ENCODE measurements around the gene EREG. TPM values are rescaled to one million over a fixed set of nuclear protein-coding genes. Genes with fewer than 3 reads are reported as not detected.

Gene EREG
- total RNA-seq, 1 donor from 2014 or later = not detected

DNA sequence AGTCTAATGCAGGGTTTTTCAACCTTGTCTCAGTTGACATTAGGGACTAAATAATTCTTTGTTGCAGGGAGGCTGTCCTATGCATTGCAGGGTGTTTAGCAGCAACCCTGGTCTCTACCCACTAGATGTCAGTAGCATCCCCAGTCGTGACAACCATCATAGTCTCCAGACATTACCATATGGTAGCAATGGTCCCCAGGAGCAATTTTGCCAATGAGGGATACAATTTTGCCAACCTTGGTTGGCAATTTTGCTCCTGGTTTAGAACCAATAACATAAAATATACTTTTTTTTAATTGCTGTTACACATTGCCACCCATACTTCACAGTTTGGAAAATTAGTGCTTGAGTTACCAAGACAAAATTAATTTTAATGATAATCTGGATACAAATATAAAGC is 6.0 kb downstream of the EREG start:
- H3K27me3 Mint-ChIP-seq (ENCODE audit: low read depth) = peaks cover 21% of the 10 kb centered on the region
- H3K4me1 Mint-ChIP-seq = no peaks in the 10 kb centered on the region
- H3K36me3 Mint-ChIP-seq (ENCODE audit: low read depth) = no peaks in the 10 kb centered on the region
- H3K27ac Mint-ChIP-seq (ENCODE audit: unreplicated experiment) = no peak overlapping the region
- no peak overlapping the region for H3K4me3 Mint-ChIP-seq
- H3K9me3 Mint-ChIP-seq = no peaks in the 10 kb centered on the region
- DNase-seq (ENCODE audit: low read depth, low spot score) = peak; percentile 18
- TF ChIP-seq, protein P1, sequence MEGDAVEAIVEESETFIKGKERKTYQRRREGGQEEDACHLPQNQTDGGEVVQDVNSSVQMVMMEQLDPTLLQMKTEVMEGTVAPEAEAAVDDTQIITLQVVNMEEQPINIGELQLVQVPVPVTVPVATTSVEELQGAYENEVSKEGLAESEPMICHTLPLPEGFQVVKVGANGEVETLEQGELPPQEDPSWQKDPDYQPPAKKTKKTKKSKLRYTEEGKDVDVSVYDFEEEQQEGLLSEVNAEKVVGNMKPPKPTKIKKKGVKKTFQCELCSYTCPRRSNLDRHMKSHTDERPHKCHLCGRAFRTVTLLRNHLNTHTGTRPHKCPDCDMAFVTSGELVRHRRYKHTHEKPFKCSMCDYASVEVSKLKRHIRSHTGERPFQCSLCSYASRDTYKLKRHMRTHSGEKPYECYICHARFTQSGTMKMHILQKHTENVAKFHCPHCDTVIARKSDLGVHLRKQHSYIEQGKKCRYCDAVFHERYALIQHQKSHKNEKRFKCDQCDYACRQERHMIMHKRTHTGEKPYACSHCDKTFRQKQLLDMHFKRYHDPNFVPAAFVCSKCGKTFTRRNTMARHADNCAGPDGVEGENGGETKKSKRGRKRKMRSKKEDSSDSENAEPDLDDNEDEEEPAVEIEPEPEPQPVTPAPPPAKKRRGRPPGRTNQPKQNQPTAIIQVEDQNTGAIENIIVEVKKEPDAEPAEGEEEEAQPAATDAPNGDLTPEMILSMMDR (conservative IDR thresholded peaks at IDR 0.05) = peak; percentile 75

DNA sequence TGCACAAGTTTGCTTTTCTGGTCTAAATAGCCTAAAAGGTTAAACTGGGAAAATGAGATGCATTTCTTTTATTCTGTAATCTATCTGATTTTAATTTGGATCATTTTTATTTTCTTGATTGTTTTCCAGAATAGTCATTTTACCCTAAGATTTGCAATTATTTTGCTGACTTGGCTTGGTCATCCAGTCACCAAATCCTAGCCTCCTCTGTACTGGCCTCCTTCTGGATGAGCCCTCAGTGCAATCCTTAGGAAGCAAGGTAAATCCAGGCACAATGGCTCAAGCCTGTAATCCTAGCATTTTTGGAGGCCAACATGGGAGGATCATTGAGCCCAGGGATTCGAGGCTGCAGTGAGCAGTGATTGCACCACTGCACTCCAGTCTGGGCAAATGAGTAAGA is 9.2 kb downstream of the EREG start:
- Mint-ChIP-seq H3K27ac (ENCODE audit: unreplicated experiment) (no peak overlapping the region), H3K36me3 (ENCODE audit: low read depth) (no peaks in the 10 kb centered on the region), H3K27me3 (ENCODE audit: low read depth) (no peaks in the 10 kb centered on the region), H3K9me3 (no peaks in the 10 kb centered on the region), H3K4me3 (no peak overlapping the region), H3K4me1 (no peaks in the 10 kb centered on the region)
- no peak for DNase-seq (ENCODE audit: low read depth, low spot score)
- TF ChIP-seq, protein P1 (conservative IDR thresholded peaks at IDR 0.05) = no peak

DNA sequence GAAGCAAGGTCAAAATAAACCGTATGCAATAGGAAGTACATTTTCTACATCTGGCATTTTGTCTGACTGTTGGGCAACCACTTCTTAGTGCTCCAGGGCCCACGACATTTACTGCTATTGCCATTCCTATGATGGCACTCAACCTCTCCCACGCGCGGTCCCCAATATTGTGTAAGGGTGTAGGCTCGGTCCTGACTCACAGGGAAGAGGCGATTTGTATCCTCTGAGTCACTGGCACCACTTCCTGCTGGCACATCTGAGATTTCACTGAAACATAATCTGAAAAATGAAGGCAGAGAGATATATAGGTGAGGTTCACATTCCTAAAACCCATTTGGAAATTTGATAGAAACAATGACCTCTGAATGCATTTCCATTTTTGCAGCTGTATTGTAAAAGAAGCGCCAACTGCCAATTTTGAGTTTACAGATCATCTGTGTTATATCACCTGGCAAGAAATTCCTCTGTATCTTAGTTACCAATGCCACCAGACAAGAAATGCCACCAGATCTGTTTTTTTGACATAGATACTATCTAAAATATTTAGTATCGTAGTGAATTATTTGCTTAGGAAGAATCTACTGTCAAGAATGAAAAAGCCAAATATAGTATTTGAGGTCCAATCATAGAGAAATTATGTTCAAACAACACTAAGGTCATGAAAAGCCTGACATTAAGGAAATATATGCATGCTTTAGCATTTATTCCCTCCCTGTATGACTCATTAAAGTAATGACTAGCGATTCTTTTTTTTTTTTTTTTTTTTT is 9.8 kb downstream of the EREG start:
- no peak overlapping the region for H3K27ac Mint-ChIP-seq (ENCODE audit: unreplicated experiment)
- no peak for DNase-seq (ENCODE audit: low read depth, low spot score)
- H3K27me3 Mint-ChIP-seq (ENCODE audit: low read depth) = no peaks in the 10 kb centered on the region
- TF ChIP-seq, protein P1 (conservative IDR thresholded peaks at IDR 0.05) = no peak
- no peaks in the 10 kb centered on the region for H3K9me3 Mint-ChIP-seq
- no peak overlapping the region for H3K4me3 Mint-ChIP-seq
- H3K36me3 Mint-ChIP-seq (ENCODE audit: low read depth) = no peaks in the 10 kb centered on the region
- no peaks in the 10 kb centered on the region for H3K4me1 Mint-ChIP-seq

DNA sequence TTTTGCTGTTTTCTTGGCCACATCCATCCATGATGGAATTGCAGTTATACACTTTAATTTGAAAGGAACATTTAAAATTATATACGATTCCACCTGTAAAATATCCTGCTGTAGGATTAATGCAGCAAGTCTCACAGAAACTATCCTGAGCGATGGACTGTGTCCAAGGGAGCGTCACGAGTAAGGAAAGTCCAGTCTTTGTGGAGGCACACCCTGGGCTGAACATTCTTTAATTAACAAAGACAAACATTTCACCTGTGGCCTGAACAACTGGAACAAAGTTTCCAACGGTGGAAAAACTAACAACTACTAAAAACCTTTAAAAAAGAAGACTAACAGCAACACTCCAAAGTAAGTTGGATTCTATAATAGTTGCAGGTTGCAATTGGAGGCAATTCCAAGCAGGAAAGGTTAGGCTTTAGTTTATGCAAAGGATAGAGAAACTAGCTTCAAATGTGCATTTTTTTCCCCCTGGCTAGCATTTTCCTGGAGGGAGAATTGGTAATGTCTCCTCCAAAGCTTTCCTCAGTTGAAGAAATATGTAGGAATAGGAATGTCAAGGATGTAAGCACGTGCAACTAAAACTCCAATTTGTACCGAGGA is 11.0 kb downstream of the EREG start:
- TF ChIP-seq, protein P1 (conservative IDR thresholded peaks at IDR 0.05) = no peak
- no peaks in the 10 kb centered on the region for H3K36me3 Mint-ChIP-seq (ENCODE audit: low read depth)
- no peak overlapping the region for H3K27ac Mint-ChIP-seq (ENCODE audit: unreplicated experiment)
- no peaks in the 10 kb centered on the region for H3K9me3 Mint-ChIP-seq
- H3K4me3 Mint-ChIP-seq = no peak overlapping the region
- H3K27me3 Mint-ChIP-seq (ENCODE audit: low read depth) = no peaks in the 10 kb centered on the region
- no peak for DNase-seq (ENCODE audit: low read depth, low spot score)
- no peaks in the 10 kb centered on the region for H3K4me1 Mint-ChIP-seq

DNA sequence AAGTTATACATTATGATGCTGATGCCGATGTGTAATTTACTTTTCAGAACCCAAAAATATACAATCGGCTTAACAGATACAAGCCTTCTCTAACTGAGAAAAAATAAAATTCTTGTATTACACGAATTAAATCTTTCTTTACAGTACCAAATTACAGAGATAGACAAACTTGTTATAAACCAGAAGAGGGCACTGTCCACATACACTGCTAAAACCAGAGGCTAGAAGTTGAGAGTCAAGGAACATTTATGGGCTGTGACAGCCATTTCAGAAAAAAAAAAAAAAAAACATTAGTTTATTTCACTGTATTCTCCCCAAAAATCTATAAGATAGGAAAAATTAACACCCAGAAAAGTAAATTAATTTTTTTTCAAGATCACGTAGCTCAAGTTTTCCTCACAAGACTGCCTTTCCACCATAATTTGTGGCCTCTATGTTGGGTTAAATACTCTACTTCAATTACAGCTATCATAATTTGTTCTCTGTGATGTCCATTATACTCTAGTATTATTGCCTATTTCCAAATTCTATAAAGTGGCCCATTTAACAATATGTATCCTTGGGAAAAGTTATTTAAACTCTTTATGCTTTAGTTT is 12.0 kb downstream of the EREG start:
- H3K9me3 Mint-ChIP-seq = no peaks in the 10 kb centered on the region
- no peaks in the 10 kb centered on the region for H3K27me3 Mint-ChIP-seq (ENCODE audit: low read depth)
- no peaks in the 10 kb centered on the region for H3K4me1 Mint-ChIP-seq
- H3K4me3 Mint-ChIP-seq = no peak overlapping the region
- H3K27ac Mint-ChIP-seq (ENCODE audit: unreplicated experiment) = no peak overlapping the region
- H3K36me3 Mint-ChIP-seq (ENCODE audit: low read depth) = no peaks in the 10 kb centered on the region
- TF ChIP-seq, protein P1 (conservative IDR thresholded peaks at IDR 0.05) = peak; percentile 74
- no peak for DNase-seq (ENCODE audit: low read depth, low spot score)
